Heart right ventricle (tissue), 16 donors: ENCODE data around the gene RAB11B. TPM values are rescaled to one million over a fixed set of nuclear protein-coding genes. Genes with fewer than 3 reads are reported as not detected.

Source experiments
- ATAC-seq, 8 donors: fragments of 200-7000 bp; cut with Tn5 transposase; one replicate each; pipeline ENCODE4 v1.9.1; 2020; ENCODE audit warnings: mild to moderate bottlenecking in 8 of 8, moderate library complexity in 8 of 8, moderate number of reproducible peaks in 1 of 8
- DNase-seq, 2 donors: peaks; one replicate each; pipeline ENCODE4 v3.0.0-alpha.2; 2020
- H3K27ac ChIP-seq, 10 donors: fragments of 200-600 bp; sonication (generic) in 2 of 10; one replicate each; pipeline versions ENCODE4 v1.5.0 to v1.8.0; 2020 to 2022; ENCODE audit warnings: mild to moderate bottlenecking in 3 of 10
- H3K27me3 ChIP-seq, 7 donors: fragments of 200-600 bp; one replicate each; pipeline ENCODE4 v1.8.0; 2021 to 2022; ENCODE audit warnings: mild to moderate bottlenecking in 2 of 7
- H3K36me3 ChIP-seq, 9 donors: fragments of 200-600 bp; sonication (generic) in 1 of 9; one replicate each; pipeline versions ENCODE4 v1.5.0 to v1.8.0; 2020 to 2022; ENCODE audit warnings: mild to moderate bottlenecking in 2 of 9
- H3K4me1 ChIP-seq, 9 donors: fragments of 200-600 bp; sonication (generic) in 1 of 9; one replicate each; pipeline versions ENCODE4 v1.5.0 to v1.8.0; 2020 to 2022; ENCODE audit warnings: mild to moderate bottlenecking in 4 of 9
- H3K4me3 ChIP-seq, 10 donors: fragments of 200-600 bp; sonication (generic) in 2 of 10; one replicate each; pipeline versions ENCODE4 v1.5.0 to v1.8.0; 2020 to 2022; ENCODE audit warnings: mild to moderate bottlenecking in 7 of 10, moderate library complexity in 2 of 10
- H3K9me3 ChIP-seq, 11 donors: fragments of 200-600 bp in 10 of 11; sonication (generic) in 2 of 11; one replicate each; pipeline versions ENCODE4 v1.5.0 to v1.8.0; 2013 to 2022; ENCODE audit warnings: mild to moderate bottlenecking in 2 of 11, control low read depth in 1 of 11, moderate library complexity in 1 of 11
- WGBS, 2 donors: extraction: QIAGEN DNeasy Blood & Tissue Kit; methylation state at CpG; one replicate each; pipeline ENCODE4 v1.1.7; 2013; ENCODE audit warnings: inconsistent platforms in 1 of 2; 5-methylcytosine and 5-hydroxymethylcytosine counted together
- intact Hi-C, 10 donors: fragments of 100-400 bp; cut with DNase I; formaldehyde crosslinking; loops; one replicate each; pipeline versions ENCODE4 v1.11.1 to v1.14.2; 2022
- microRNA-seq, 2 donors: library from miRNA; unstranded; fragments of <30 nt; microRNA quantifications; one replicate each; pipeline ENCODE4 v1.2.0, GENCODE V29; 2021
- polyA plus RNA-seq, 2 donors: library from polyadenylated mRNA; stranded (reverse); fragments of 200-250 nt; gene quantifications; one replicate each; pipeline ENCODE4 v1.2.3, GENCODE V29; 2013
- total RNA-seq, 10 donors: library from RNA; stranded (reverse); fragmentation: NEBNext Ultra II Directional in 3 of 10; extraction: Animal tissue kit (Norgen Biotek cat#: 25700) in 3 of 10; gene quantifications; one replicate each; pipeline versions ENCODE4 v1.2.1 to v1.2.4, GENCODE V29; 2021 to 2023
- TF ChIP-seq, protein P1 (sequence below), 9 donors: fragments of 200-600 bp; sonication (generic) in 2 of 9; IDR thresholded peaks; one replicate each; pipeline versions ENCODE4 v1.5.0 to v1.8.0; 2021 to 2022; ENCODE audit warnings: antibody characterized with exemption in 9 of 9, mild to moderate bottlenecking in 5 of 9, moderate library complexity in 1 of 9
- donor health status: Arrhythmogenic right ventricular cardiomyopathy.
- donor health status: ischemic (EF 13 %, LVEDD 7.1; RV severe dilation, severe dysfunction).
- donor health status: healthy with polysubstance abuse.
- donor health status: DM: no; HTN: yes; CAD: no.
- donor health status: DM: no; HTN: no; CAD: no.
- donor health status: ischemic (EF 25% LVEDD 6.9; RV normal size, moderate dysfunction).
- donor health status: ischemic (EF 25% LVEDD 5.7; RV mildly dilated, moderate dysfunction).
- donor health status: healthy.
- donor health status: DM: yes; HTN: yes; CAD: no.
- donor health status: Ischemic cardiomyopathy.
- donor health status: ischemic (EF 35%, LVEDD 5.7; RV mildly dilated, moderate dysfunction).
- donor health status: nonischemic (EF 11% LVEDD 7.7; RV severe dilation, severe dysfunction).
- donor health status: DM: yes; HTN: yes; CAD: no.
- donor health status: PGD.
- donor health status: ischemic (EF 29% LVEDD 5.4; RV normal size, mild dysfunction).
- donor health status: nonischemic (EF 23%, LVEDD 6.1; RV moderate dilation, normal function).

Gene RAB11B
- total and polyA plus RNA-seq, 12 donors = 111 to 178 (median 156) TPM

DNA sequence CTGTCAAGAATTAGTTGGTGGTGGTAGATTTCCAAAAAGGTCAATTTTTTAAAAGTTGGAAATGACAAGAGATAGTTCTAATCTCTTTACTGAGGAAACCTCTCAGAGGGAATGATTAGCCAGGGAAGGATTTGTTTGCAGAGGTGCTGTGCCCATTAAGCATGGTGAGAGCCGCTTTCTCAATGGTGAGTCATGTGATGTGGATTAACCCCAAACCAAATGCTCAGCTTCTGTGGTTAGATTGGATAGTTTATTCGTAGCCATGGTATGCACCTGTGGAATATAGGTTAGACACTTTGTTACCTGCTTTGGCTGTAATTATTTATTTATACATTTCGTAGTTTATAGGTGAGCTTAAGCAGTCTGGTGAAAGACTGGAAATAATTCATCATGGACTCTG lies 61.7 kb downstream of the RAB11B start:
- H3K27ac ChIP-seq = peak overlapping the region in 1 of 10 donors; percentile 14
- H3K27me3 ChIP-seq = no peaks in the 10 kb centered on the region
- H3K4me1 ChIP-seq = peaks cover 30 to 98% (median 85%) of the 10 kb centered on the region in 9 donors
- H3K36me3 ChIP-seq = peaks cover 0 to 77% (median 9%) of the 10 kb centered on the region in 9 donors
- TF ChIP-seq, protein P1, sequence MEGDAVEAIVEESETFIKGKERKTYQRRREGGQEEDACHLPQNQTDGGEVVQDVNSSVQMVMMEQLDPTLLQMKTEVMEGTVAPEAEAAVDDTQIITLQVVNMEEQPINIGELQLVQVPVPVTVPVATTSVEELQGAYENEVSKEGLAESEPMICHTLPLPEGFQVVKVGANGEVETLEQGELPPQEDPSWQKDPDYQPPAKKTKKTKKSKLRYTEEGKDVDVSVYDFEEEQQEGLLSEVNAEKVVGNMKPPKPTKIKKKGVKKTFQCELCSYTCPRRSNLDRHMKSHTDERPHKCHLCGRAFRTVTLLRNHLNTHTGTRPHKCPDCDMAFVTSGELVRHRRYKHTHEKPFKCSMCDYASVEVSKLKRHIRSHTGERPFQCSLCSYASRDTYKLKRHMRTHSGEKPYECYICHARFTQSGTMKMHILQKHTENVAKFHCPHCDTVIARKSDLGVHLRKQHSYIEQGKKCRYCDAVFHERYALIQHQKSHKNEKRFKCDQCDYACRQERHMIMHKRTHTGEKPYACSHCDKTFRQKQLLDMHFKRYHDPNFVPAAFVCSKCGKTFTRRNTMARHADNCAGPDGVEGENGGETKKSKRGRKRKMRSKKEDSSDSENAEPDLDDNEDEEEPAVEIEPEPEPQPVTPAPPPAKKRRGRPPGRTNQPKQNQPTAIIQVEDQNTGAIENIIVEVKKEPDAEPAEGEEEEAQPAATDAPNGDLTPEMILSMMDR (IDR thresholded peaks at IDR 0.05) = no peak
- ATAC-seq (no peak), DNase-seq (no peak)
- WGBS, 2 donors = 62 to 68% methylated on average over 3 of the region's 3 CpGs
- no peaks in the 10 kb centered on the region for H3K9me3 ChIP-seq
- H3K4me3 ChIP-seq = no peak overlapping the region
- intact Hi-C loops = loop anchor here in 1 of 10 donors (5.0 kb wide), 1 partner anchor 40 kb away; the partner anchor contains the start of gene MARCHF2

DNA sequence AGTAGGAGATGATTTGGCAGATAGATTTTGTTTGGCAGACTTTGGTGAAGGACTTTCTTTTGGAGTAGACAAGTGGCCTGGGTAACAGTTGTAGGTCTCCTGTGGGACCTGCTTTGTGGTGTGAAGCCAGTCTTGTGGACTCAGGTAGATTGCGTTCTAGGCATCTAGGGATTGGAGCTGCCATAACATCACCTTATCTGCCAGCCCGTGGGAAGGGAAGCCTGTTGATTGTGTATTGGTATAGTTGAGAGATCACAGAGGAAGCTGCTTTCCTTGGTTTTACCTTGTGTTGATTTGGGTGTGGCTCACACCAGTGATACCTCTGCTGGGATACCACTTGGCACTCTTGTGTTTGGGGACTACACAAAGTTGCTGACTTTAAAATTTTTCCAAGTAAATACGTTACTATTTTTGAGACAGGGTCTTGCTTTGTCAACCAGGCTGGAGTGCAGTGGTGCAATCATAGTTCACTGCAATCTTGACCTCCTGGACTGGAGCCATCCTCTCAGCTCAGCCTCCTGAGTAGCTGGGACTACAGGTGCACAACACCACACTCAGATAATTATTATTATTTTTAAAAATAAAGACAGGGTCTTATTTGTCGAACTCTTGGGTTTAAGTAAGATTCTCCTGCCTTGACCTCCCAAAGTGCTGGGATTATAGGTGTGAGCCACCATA lies 62.4 kb downstream of the RAB11B start:
- TF ChIP-seq, protein P1 (IDR thresholded peaks at IDR 0.05) = no peak
- WGBS, 2 donors = 53 to 57% methylated on average over 4 of the region's 4 CpGs
- H3K27me3 ChIP-seq = no peaks in the 10 kb centered on the region
- H3K27ac ChIP-seq = peak overlapping the region in 2 of 10 donors; percentile 17 to 42
- DNase-seq (no peak), ATAC-seq (no peak)
- no peak overlapping the region for H3K4me3 ChIP-seq
- peaks cover 31 to 98% (median 85%) of the 10 kb centered on the region in 9 donors for H3K4me1 ChIP-seq
- intact Hi-C loops = loop anchor here in 1 of 10 donors (5.0 kb wide), 1 partner anchor 40 kb away; the partner anchor contains the start of gene MARCHF2
- peaks cover 0 to 77% (median 9%) of the 10 kb centered on the region in 9 donors for H3K36me3 ChIP-seq
- H3K9me3 ChIP-seq = no peaks in the 10 kb centered on the region

GRCh38 chr19:8453616-8454015 lies 63.5 kb downstream of the RAB11B start:
- intact Hi-C loops = loop anchor here in 1 of 10 donors (5.0 kb wide), 1 partner anchor 41 kb away; the partner anchor contains the start of gene MARCHF2
- WGBS, 2 donors = 72 to 77% methylated on average over 6 of the region's 6 CpGs

More at GRCh38 chr19:8453616-8454015, 63.5 kb downstream of the RAB11B start:
- no peaks in the 10 kb centered on the region for H3K27me3 ChIP-seq
- H3K27ac ChIP-seq = peak overlapping the region in 3 of 10 donors; percentile 3 to 38 (median 7)
- peaks cover 0 to 81% (median 9%) of the 10 kb centered on the region in 9 donors for H3K36me3 ChIP-seq
- H3K4me1 ChIP-seq = peaks cover 38 to 98% (median 85%) of the 10 kb centered on the region in 9 donors
- ATAC-seq (no peak), DNase-seq (no peak)
- H3K4me3 ChIP-seq = no peak overlapping the region
- H3K9me3 ChIP-seq = no peaks in the 10 kb centered on the region
- TF ChIP-seq, protein P1 (IDR thresholded peaks at IDR 0.05) = no peak

Small RNAs within 50 kb of the gene (microRNA-seq; reads per million reads assigned to microRNA genes)
- 7.2 to 8.4 reads per million in 2 donors for gene MIR4999

Other genes with a start within 250 kb of the RAB11B start
- gene FBN3, start 240.8 kb upstream of the RAB11B start, total RNA-seq = under 1 TPM in 3 of 10 donors, not detected in 7; 0.05 to 0.26 (median 0.06) TPM
- not detected for gene FBN3, start 240.8 kb upstream of the RAB11B start, polyA plus RNA-seq
- gene CERS4, start 181.0 kb upstream of the RAB11B start, total RNA-seq = 10 to 100 TPM; 13.9 to 25.0 (median 17.7) TPM
- 10 to 100 TPM; 19.5 to 28.9 TPM for gene CERS4, start 181.0 kb upstream of the RAB11B start, polyA plus RNA-seq
- 10 to 100 TPM; 20.3 to 38.9 (median 26.0) TPM for gene CD320, start 82.0 kb upstream of the RAB11B start, total RNA-seq
- gene CD320, start 82.0 kb upstream of the RAB11B start, polyA plus RNA-seq = 10 to 100 TPM; 50.8 to 81.2 TPM
- gene NDUFA7, start 69.0 kb upstream of the RAB11B start, total RNA-seq = 100 to 1,000 TPM in 5 of 10 donors, 10 to 100 TPM in 5; 74.7 to 124 (median 99.7) TPM
- 100 to 1,000 TPM; 227 to 436 TPM for gene NDUFA7, start 69.0 kb upstream of the RAB11B start, polyA plus RNA-seq
- 1,000 to 10,000 TPM in 9 of 10 donors, 100 to 1,000 TPM in 1; 992 to 1,375 (median 1,101) TPM for gene RPS28, start 68.9 kb upstream of the RAB11B start, total RNA-seq
- gene RPS28, start 68.9 kb upstream of the RAB11B start, polyA plus RNA-seq = 100 to 1,000 TPM; 883 to 920 TPM
- gene KANK3, start 47.1 kb upstream of the RAB11B start, total RNA-seq = 10 to 100 TPM; 10.2 to 26.1 (median 16.7) TPM
- gene KANK3, start 47.1 kb upstream of the RAB11B start, polyA plus RNA-seq = 10 to 100 TPM; 23.8 to 34.0 TPM
- 100 to 1,000 TPM in 1 of 10 donors, 10 to 100 TPM in 1, 1 to 10 TPM in 8; 1.5 to 154 (median 4.5) TPM for gene ANGPTL4, start 26.2 kb upstream of the RAB11B start, total RNA-seq
- gene ANGPTL4, start 26.2 kb upstream of the RAB11B start, polyA plus RNA-seq = 10 to 100 TPM; 11.3 to 28.7 TPM
- 100 to 1,000 TPM in 1 of 10 donors, 10 to 100 TPM in 9; 70.4 to 104 (median 90.8) TPM for gene MARCHF2, start 22.9 kb downstream of the RAB11B start, total RNA-seq
- gene MARCHF2, start 22.9 kb downstream of the RAB11B start, polyA plus RNA-seq = 10 to 100 TPM; 49.2 to 67.5 TPM
- gene HNRNPM, start 54.6 kb downstream of the RAB11B start, total RNA-seq = 100 to 1,000 TPM in 2 of 10 donors, 10 to 100 TPM in 8; 87.4 to 127 (median 93.9) TPM
- gene HNRNPM, start 54.6 kb downstream of the RAB11B start, polyA plus RNA-seq = 100 to 1,000 TPM in 1 of 2 donors, 10 to 100 TPM in 1; 48.5 to 123 TPM
- 1 to 10 TPM in 2 of 10 donors, under 1 TPM in 8; 0.28 to 3.2 (median 0.52) TPM for gene PRAM1, start 112.3 kb downstream of the RAB11B start, total RNA-seq
- gene PRAM1, start 112.3 kb downstream of the RAB11B start, polyA plus RNA-seq = under 1 TPM; 0.36 to 0.66 TPM
- gene ZNF414, start 123.8 kb downstream of the RAB11B start, total RNA-seq = 10 to 100 TPM; 11.7 to 20.9 (median 17.1) TPM
- 10 to 100 TPM; 19.7 to 34.3 TPM for gene ZNF414, start 123.8 kb downstream of the RAB11B start, polyA plus RNA-seq
- gene MYO1F, start 187.1 kb downstream of the RAB11B start, total RNA-seq = 10 to 100 TPM in 2 of 10 donors, 1 to 10 TPM in 8; 2.0 to 25.7 (median 6.5) TPM
- gene MYO1F, start 187.1 kb downstream of the RAB11B start, polyA plus RNA-seq = 1 to 10 TPM; 2.6 to 7.7 TPM
- 10 to 100 TPM in 4 of 10 donors, 1 to 10 TPM in 6; 2.7 to 12.6 (median 7.1) TPM for gene ADAMTS10, start 220.4 kb downstream of the RAB11B start, total RNA-seq
- 10 to 100 TPM in 1 of 2 donors, 1 to 10 TPM in 1; 9.1 to 34.5 TPM for gene ADAMTS10, start 220.4 kb downstream of the RAB11B start, polyA plus RNA-seq
- gene NFILZ, start 240.3 kb downstream of the RAB11B start, total RNA-seq = not detected
- not detected for gene NFILZ, start 240.3 kb downstream of the RAB11B start, polyA plus RNA-seq